Ramos (cell line): Measurements from ENCODE around the gene C19orf25.

Experiments used
- in situ Hi-C: fragments of 300-500 bp; cut with MboI; formaldehyde crosslinking; loops from one replicate; pipeline ENCODE4 v1.14.3; 2022; ENCODE audit warnings: low sequenced_read_pairs; ENCODE audit not compliant: unreplicated experiment

C19orf25 gene

GRCh38 chr19:1478934-1479707, at the start of gene C19orf25:
TSS of gene C19orf25 (minus strand) at chr19:1479215. CDS start at chr19:1478903, 312 bp downstream.
- in situ Hi-C loops: no loop called here

DNA sequence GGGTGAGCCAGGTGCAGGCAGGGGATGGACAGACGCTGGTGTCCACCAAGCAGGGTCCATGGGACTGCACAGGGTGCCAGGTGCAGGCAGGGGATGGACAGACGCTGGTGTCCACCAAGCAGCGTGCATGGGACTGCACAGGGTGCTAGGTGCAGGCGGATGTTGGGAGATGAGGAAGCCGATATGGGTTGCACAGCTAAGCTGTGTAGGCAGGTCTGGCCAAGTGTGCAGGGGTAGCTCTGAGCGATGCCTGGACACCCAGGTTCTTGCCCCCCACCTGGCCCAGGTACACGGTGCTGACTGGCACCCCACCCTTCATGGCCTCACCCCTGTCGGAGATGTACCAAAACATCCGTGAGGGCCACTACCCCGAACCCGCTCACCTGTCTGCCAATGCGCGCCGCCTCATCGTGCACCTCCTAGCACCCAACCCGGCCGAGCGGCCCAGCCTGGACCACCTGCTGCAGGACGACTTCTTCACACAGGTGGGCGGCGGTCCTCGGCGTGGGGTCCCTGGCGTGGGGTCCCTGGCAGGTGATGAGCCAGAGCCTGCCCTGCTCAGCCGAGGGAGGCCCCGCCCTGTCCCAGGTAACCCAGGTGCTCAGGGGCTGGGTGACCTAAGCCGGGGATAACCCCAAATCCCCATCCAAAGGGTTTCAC, 48.8 kb upstream of the C19orf25 start:
- in situ Hi-C loops: loop anchor here (10.0 kb wide), 1 partner anchor 223 kb away; no protein-coding TSS in a partner anchor

- in situ Hi-C loops: loop anchor here (10.0 kb wide), 1 partner anchor 222 kb away; no protein-coding TSS in a partner anchor
These were observed 48.1 kb upstream of the C19orf25 start for GRCh38 chr19:1526979-1527649.

- in situ Hi-C loops: loop anchor here (10.0 kb wide), 1 partner anchor 221 kb away; no protein-coding TSS in a partner anchor
These were observed 47.2 kb upstream of the C19orf25 start for GRCh38 chr19:1526066-1526778.

DNA sequence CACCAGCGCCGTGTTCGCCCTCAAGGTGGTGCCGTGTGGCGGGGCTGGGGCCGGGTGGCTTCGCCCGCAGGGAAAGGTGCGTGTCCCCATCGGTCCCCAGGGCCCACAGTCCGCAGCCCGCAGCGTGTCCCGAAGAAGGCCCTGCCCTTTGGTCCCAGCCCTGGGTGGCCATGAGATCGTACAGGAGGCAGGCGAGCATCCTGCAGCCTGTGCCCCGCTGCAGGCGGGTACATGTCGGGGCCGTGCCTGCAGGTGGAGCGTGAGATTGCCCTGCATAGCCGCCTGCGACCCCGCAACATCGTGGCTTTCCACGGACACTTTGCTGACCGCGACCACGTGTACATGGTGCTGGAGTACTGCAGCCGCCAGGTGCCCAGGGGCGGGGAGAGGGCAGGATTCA, 46.3 kb upstream of the C19orf25 start:
- in situ Hi-C loops: loop anchor here (10.0 kb wide), 1 partner anchor 221 kb away; no protein-coding TSS in a partner anchor

DNA sequence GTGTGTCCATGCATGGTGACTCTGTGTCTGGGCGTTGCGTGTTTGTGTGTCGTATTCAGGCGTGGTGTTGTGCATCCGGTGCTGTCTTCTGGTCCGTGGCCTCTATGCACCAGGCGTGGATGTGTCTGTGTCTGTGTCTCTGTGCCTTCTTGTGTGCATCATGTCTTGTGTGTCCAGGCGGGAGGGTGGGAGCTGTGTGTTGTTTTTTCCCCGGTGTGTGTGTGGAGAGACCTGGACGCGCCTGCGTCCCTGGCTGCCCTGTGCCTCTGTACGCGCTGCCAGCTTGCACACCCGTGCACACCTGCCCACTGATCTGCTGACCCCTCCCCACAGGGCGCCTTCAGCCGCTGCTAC, 45.9 kb upstream of the C19orf25 start:
- in situ Hi-C loops: loop anchor here (10.0 kb wide), 1 partner anchor 220 kb away; no protein-coding TSS in a partner anchor

- in situ Hi-C loops: loop anchor here (10.0 kb wide), 1 partner anchor 220 kb away; no protein-coding TSS in a partner anchor
These were observed 45.4 kb upstream of the C19orf25 start for GRCh38 chr19:1524287-1524971.

DNA sequence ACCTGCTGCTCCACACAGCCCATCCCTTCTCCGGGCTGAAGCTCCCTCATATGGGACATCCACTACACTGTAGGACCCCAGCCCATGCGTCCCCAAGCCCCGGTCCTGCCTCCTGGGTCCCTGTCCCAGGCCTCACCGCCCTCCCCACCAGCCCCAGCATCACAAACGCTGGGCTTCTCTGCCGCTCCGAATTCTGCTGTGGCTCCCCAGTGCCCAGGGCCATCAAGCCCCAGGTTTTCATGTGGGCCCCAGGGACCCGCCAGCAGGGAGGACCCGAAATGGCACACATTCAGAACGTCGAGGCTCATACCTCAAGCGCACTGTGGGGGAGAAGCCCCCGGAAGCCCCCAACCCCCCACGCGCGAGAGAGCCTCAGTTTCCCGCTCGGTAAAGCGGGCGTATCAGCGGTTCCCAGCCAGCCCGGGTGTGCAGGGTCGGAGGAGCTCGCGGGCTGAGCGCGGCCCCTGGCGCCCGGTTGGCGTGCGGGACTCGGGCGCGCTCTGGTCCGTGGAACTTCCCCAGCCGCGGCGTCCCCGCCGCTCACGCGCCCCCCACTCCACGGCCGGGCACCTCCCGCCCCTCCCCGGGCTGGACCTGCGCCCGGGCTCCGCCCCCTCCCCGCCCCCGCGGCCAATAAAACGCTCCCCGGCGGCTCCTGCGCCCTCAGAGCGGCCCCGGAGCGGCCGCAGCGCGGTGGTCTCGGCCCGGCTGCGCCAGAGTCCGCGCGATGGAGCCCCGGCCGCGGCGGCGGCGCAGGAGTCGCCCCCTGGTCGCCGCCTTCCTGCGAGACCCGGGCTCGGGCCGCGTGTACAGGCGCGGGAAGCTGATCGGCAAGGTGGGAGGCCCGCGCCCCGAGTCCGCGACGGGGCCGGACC, 44.6 kb upstream of the C19orf25 start, which contains the start of gene PLK5:
PLK5 (plus strand) TSS at position 666 of the 875 bp plus-strand sequence. CDS start 2,920 bp downstream, outside the sequence.
- in situ Hi-C loops: loop anchor here (10.0 kb wide), 1 partner anchor 219 kb away; no protein-coding TSS in a partner anchor

DNA sequence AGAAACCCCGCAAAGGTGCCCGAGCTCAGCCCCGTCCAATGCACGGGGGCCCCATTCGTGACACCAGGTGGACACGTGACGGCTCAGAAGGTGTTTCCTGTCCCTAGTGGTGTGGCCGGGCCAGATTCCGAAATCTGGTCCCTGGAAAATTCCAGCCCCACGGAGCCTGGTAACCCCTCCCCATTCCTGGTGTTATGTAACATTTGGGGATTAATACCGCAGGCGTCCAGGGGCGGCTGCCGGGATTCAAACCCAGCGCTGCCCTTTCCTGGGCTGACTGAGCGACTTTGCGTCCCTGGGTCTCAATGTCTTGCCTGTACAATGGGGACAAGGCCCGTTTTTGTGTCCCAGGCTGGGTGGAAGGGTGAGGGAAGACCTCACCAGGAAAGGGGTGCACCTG, 43.8 kb upstream of the C19orf25 start:
- in situ Hi-C loops: loop anchor here (10.0 kb wide), 1 partner anchor 218 kb away; no protein-coding TSS in a partner anchor

DNA sequence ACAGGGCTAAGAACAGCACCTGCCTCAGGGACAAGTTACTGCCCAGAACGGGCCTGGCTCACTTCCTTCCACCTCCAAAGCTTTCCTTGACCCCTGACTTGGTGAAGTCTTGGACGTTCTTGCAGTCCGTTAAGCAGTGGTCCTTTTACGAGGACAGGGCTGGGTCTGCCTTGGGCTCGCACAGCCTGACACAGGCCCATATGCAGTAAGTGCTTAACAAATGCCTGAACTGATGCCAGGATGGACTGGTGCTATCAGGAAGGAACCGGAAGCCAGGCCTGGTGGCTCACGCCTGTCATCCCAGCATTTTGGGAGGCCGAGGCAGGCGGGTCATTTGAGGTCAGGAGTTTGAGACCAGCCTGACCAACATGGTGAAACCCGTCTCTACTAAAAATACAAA, 43.0 kb upstream of the C19orf25 start:
- in situ Hi-C loops: loop anchor here (10.0 kb wide), 1 partner anchor 217 kb away; no protein-coding TSS in a partner anchor

GRCh38 chr19:1521636-1522035, 42.6 kb upstream of the C19orf25 start:
- in situ Hi-C loops: loop anchor here (10.0 kb wide), 1 partner anchor 217 kb away; no protein-coding TSS in a partner anchor

GRCh38 chr19:1520203-1520780, 41.3 kb upstream of the C19orf25 start:
- in situ Hi-C loops: loop anchor here (10.0 kb wide), 1 partner anchor 215 kb away; no protein-coding TSS in a partner anchor

DNA sequence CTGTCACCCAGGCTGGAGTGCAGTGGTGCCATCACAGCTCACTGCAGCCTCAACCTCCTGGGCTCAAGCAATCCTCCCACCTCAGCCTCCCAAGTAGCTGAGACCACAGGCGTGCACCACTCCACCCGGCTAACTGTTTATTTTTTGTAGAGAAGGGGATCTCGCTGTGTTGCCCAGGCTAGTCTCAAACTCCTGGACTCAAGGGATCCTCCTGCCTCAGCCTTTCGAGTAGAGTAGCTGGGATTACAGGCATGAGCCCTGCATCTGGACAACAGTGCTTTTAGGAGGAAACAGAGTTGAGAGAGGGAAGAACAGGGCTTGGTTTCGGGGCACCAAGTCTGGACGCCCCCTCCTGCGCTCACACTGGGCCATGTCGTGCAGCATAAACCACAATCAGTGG, 40.8 kb upstream of the C19orf25 start:
- in situ Hi-C loops: loop anchor here (10.0 kb wide), 1 partner anchor 215 kb away; no protein-coding TSS in a partner anchor

GRCh38 chr19:1518471-1518870, 39.5 kb upstream of the C19orf25 start:
- in situ Hi-C loops: no loop called here

DNA sequence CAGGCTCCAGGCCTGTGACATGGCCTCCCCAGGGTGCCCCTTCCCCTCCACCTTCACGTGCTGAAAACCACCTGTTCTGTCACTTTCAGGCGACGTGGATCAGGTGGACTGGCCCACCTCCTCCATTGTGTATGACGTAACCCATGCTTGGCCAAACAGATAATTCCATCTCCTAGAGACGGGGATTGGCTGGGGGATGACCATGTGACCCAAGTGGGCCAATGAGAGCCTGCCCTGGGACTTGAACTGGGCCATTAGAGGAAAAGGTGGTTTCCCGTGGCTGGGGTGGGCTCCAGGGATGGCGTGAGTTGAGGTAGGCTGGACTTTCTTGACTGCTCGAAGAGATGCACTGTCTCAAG, 37.4 kb upstream of the C19orf25 start:
- in situ Hi-C loops: no loop called here

GRCh38 chr19:1514986-1515721, 36.1 kb upstream of the C19orf25 start:
- in situ Hi-C loops: no loop called here

GRCh38 chr19:1514295-1514661, 35.3 kb upstream of the C19orf25 start:
- in situ Hi-C loops: no loop called here
